Panc1 (cell line): ENCODE data around the gene HSPB2. TPM values are rescaled to one million over a fixed set of nuclear protein-coding genes. Genes with fewer than 3 reads are reported as not detected.

Experiments used
- ATAC-seq: fragments of 200-7000 bp; cut with Tn5 transposase; 2 replicates; pipeline ENCODE4 v1.9.1; 2020; ENCODE audit warnings: mild to moderate bottlenecking, moderate library complexity
- BruUV-seq: library from RNA; stranded (reverse); fragments of 400-500 nt; replicated peaks from 2 replicates; lab custom pipeline; 2021; lab: Mats Ljungman, UMichigan
- CTCF ChIA-PET: fragments of 300-600 bp; sonication (Branson Sonifier 250); formaldehyde crosslinking; loops from one replicate; lab custom pipeline; 2022; ENCODE audit warnings: antibody characterized with exemption; lab: Charles Lee
- POLR2A ChIA-PET: fragments of 300-600 bp; sonication (Branson Sonifier 250); formaldehyde crosslinking; loops from one replicate; lab custom pipeline; 2022; ENCODE audit warnings: antibody characterized with exemption; lab: Charles Lee
- DNase-seq: peaks from one replicate; pipeline ENCODE4 v3.0.0-alpha.2; 2010; ENCODE audit warnings: low read depth, low spot score
- H3K27ac ChIP-seq: 2 replicates; pipeline ENCODE4 v1.5.1; 2011; ENCODE audit warnings: mild to moderate bottlenecking, low read length, inconsistent platforms
- H3K27me3 ChIP-seq: fragments of 200-500 bp; sonication (Bioruptor generic); 2 replicates; pipeline ENCODE4 v1.6.0; 2014; ENCODE audit warnings: low read length, inconsistent platforms; ENCODE audit not compliant: control insufficient read depth, insufficient read depth
- H3K36me3 ChIP-seq: fragments of 200-500 bp; sonication (Bioruptor generic); 2 replicates; pipeline ENCODE4 v1.5.1; 2014; ENCODE audit warnings: inconsistent platforms, mild to moderate bottlenecking, low read length, moderate library complexity; ENCODE audit not compliant: control insufficient read depth, insufficient read depth
- H3K4me1 ChIP-seq: 2 replicates; pipeline ENCODE4 v1.5.1; 2011; ENCODE audit warnings: inconsistent platforms, mild to moderate bottlenecking, low read length, moderate library complexity; ENCODE audit not compliant: control insufficient read depth, insufficient read depth
- H3K4me3 ChIP-seq, 2 experiments: 2 replicates each; pipeline ENCODE4 v1.5.1; 2011 to 2012; ENCODE audit warnings: low read depth in 2 of 2, low read length in 2 of 2, mild to moderate bottlenecking in 2 of 2, inconsistent platforms in 1 of 2, moderate library complexity in 1 of 2
- H3K9me3 ChIP-seq: fragments of 200-500 bp; sonication (Bioruptor generic); 2 replicates; pipeline ENCODE4 v1.5.1; 2014; ENCODE audit warnings: low read depth, mild to moderate bottlenecking, inconsistent platforms, low read length, moderate library complexity; ENCODE audit not compliant: control insufficient read depth, insufficient read depth
- CTCF ChIP-seq: fragments of 450-650 bp; IDR thresholded peaks from 2 replicates; pipeline ENCODE4 v1.5.1; 2017; ENCODE audit warnings: mild to moderate bottlenecking
- POLR2AphosphoS5 ChIP-seq: IDR thresholded peaks from 2 replicates; pipeline ENCODE4 v1.6.1; 2012; ENCODE audit warnings: mild to moderate bottlenecking, low read depth, low read length, moderate library complexity
- SIN3A ChIP-seq: IDR thresholded peaks from 2 replicates; pipeline ENCODE4 v1.6.1; 2012; ENCODE audit warnings: low read depth, mild to moderate bottlenecking, low read length, moderate library complexity, borderline replicate concordance; ENCODE audit not compliant: insufficient read depth
- TCF7L2 ChIP-seq: IDR thresholded peaks from 2 replicates; pipeline ENCODE4 v1.6.1; 2011; ENCODE audit warnings: mild to moderate bottlenecking, low read depth, low read length, inconsistent platforms
- in situ Hi-C: cut with HindIII; loops from 2 replicates; pipeline ENCODE4 v1.10.0; 2016; ENCODE audit warnings: low sequenced_read_pairs, low pct_unique_long_range_greater_than_20kb
- intact Hi-C: fragments of 100-400 bp; cut with micrococcal nuclease; formaldehyde crosslinking; loops from one replicate; pipeline ENCODE4 v1.10.0; 2022; ENCODE audit not compliant: unreplicated experiment
- total RNA-seq: library from RNA; stranded (reverse); gene quantifications from one replicate; pipeline ENCODE4 v1.2.1, GENCODE V29; 2021; ENCODE audit not compliant: unreplicated experiment
- TF ChIP-seq, protein P1 (sequence below), 2 experiments: IDR thresholded peaks; 2 replicates each; pipeline ENCODE4 v1.6.1; 2011 to 2012; ENCODE audit warnings: low read depth in 2 of 2, control low read depth in 1 of 2, low read length in 1 of 2, mild to moderate bottlenecking in 1 of 2, moderate library complexity in 1 of 2; ENCODE audit not compliant: insufficient read depth in 1 of 2

The HSPB2 gene
- total RNA-seq, 1 experiment from 2014 or later = not detected

DNA sequence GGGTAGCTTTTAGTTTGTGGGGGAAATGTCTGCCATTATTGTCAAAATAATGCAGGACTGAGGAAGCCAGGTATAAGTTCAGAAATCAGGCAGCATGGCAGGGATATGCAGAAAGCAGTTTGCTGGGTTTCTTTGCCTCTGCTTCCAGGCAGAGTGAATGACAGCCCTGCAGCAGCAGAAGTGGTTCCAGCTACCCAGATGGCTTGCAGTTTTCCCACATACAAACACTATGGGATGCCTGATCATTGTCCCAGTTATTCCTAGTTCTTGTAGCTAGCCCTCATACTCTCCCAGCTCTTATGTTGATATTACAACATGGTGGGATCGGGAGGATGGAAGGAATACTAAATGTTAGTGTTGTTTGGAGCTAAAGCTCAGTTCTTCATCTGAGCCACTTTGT lies 21.8 kb downstream of the HSPB2 start:
- no TSS peak for BruUV-seq
- Histone ChIP-seq H3K27ac (no peak overlapping the region), H3K4me3 (no peak overlapping the region), H3K9me3 (no peaks in the 10 kb centered on the region), H3K4me1 (peaks cover 22% of the 10 kb centered on the region), H3K27me3 (no peaks in the 10 kb centered on the region), H3K36me3 (no peaks in the 10 kb centered on the region)
- ChIA-PET CTCF (interaction anchor here (2.0 kb wide), 1 partner anchor 47 kb away, joined by 7 read pairs; no protein-coding TSS in a partner anchor), POLR2A (no interaction called here)
- in situ Hi-C loops (no loop called here), intact Hi-C loops (no loop called here)
- no peak for TF ChIP-seq CTCF
- TF ChIP-seq, protein P1, sequence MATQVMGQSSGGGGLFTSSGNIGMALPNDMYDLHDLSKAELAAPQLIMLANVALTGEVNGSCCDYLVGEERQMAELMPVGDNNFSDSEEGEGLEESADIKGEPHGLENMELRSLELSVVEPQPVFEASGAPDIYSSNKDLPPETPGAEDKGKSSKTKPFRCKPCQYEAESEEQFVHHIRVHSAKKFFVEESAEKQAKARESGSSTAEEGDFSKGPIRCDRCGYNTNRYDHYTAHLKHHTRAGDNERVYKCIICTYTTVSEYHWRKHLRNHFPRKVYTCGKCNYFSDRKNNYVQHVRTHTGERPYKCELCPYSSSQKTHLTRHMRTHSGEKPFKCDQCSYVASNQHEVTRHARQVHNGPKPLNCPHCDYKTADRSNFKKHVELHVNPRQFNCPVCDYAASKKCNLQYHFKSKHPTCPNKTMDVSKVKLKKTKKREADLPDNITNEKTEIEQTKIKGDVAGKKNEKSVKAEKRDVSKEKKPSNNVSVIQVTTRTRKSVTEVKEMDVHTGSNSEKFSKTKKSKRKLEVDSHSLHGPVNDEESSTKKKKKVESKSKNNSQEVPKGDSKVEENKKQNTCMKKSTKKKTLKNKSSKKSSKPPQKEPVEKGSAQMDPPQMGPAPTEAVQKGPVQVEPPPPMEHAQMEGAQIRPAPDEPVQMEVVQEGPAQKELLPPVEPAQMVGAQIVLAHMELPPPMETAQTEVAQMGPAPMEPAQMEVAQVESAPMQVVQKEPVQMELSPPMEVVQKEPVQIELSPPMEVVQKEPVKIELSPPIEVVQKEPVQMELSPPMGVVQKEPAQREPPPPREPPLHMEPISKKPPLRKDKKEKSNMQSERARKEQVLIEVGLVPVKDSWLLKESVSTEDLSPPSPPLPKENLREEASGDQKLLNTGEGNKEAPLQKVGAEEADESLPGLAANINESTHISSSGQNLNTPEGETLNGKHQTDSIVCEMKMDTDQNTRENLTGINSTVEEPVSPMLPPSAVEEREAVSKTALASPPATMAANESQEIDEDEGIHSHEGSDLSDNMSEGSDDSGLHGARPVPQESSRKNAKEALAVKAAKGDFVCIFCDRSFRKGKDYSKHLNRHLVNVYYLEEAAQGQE (IDR thresholded peaks at IDR 0.05; ENCODE audit: insufficient read depth in 1 of 2, low read depth in 2 of 2, low read length in 1 of 2) = no peak
- no peak for TF ChIP-seq SIN3A
- no peak for TF ChIP-seq TCF7L2
- TF ChIP-seq POLR2AphosphoS5 = no peak
- no peak for DNase-seq
- no peak for ATAC-seq

- in situ Hi-C loops (no loop called here), intact Hi-C loops (no loop called here)
- BruUV-seq = no TSS peak
- Histone ChIP-seq H3K27ac (no peak overlapping the region), H3K9me3 (no peaks in the 10 kb centered on the region), H3K27me3 (no peaks in the 10 kb centered on the region), H3K36me3 (no peaks in the 10 kb centered on the region), H3K4me1 (peaks cover 22% of the 10 kb centered on the region), H3K4me3 (no peak overlapping the region)
- CTCF ChIA-PET = interaction anchor here (2.0 kb wide), 1 partner anchor 46 kb away, joined by 7 read pairs; no protein-coding TSS in a partner anchor
- DNase-seq (no peak), ATAC-seq (no peak)
- POLR2A ChIA-PET = interaction anchor here (0.6 to 1.0 kb wide), 2 partner anchors 9 to 214 kb away, joined by 3 to 20 read pairs; no protein-coding TSS in a partner anchor
- TF ChIP-seq, protein P1 (IDR thresholded peaks at IDR 0.05; ENCODE audit: insufficient read depth in 1 of 2, low read depth in 2 of 2, low read length in 1 of 2) = no peak
- TF ChIP-seq TCF7L2 (no peak), CTCF (no peak), SIN3A (no peak), POLR2AphosphoS5 (no peak)
Measured at GRCh38 chr11:111935317-111936039, 22.9 kb downstream of the HSPB2 start.
